H9 (cell line): Measurements from ENCODE around the gene CFAP73. TPM values are rescaled to one million over a fixed set of nuclear protein-coding genes. Genes with fewer than 3 reads are reported as not detected.

ENCODE experiments used
- DNase-seq: peaks from one replicate; pipeline ENCODE4 v3.0.0-alpha.2; 2017
- H2AFZ ChIP-seq: one replicate; pipeline ENCODE4 v1.6.1; 2013; ENCODE audit warnings: mild to moderate bottlenecking, low read length, control low read depth, moderate library complexity
- H2AK5ac ChIP-seq: 2 replicates; pipeline ENCODE4 v1.6.1; 2013; ENCODE audit warnings: low read length, control low read depth, mixed read lengths; ENCODE audit not compliant: insufficient read length
- H2BK120ac ChIP-seq: one replicate; pipeline ENCODE4 v1.6.1; 2013; ENCODE audit warnings: low read depth, mild to moderate bottlenecking, low read length, control low read depth, inconsistent platforms; ENCODE audit not compliant: poor library complexity, severe bottlenecking
- H2BK12ac ChIP-seq: 2 replicates; pipeline ENCODE4 v1.6.1; 2013; ENCODE audit warnings: low read length, control low read depth, mixed read lengths, low read depth; ENCODE audit not compliant: insufficient read length
- H2BK15ac ChIP-seq: 2 replicates; pipeline ENCODE4 v1.6.1; 2013; ENCODE audit warnings: low read depth, low read length, control low read depth
- H2BK20ac ChIP-seq: one replicate; pipeline ENCODE4 v1.6.1; 2013; ENCODE audit warnings: low read depth, mild to moderate bottlenecking, low read length, control low read depth, inconsistent platforms; ENCODE audit not compliant: poor library complexity, severe bottlenecking
- H2BK5ac ChIP-seq: 2 replicates; pipeline ENCODE4 v1.6.1; 2013; ENCODE audit warnings: low read length, control low read depth, mixed read lengths; ENCODE audit not compliant: insufficient read length
- H3K14ac ChIP-seq: 2 replicates; pipeline ENCODE4 v1.6.1; 2013; ENCODE audit warnings: low read length, control low read depth; ENCODE audit not compliant: insufficient read depth
- H3K18ac ChIP-seq: 2 replicates; pipeline ENCODE4 v1.6.1; 2013; ENCODE audit warnings: low read depth, mild to moderate bottlenecking, mixed read lengths, low read length, control low read depth; ENCODE audit not compliant: insufficient read length
- H3K23ac ChIP-seq: 2 replicates; pipeline ENCODE4 v1.6.1; 2013; ENCODE audit warnings: low read length, control low read depth, mixed read lengths, low read depth; ENCODE audit not compliant: insufficient read length
- H3K23me2 ChIP-seq: 2 replicates; pipeline ENCODE4 v1.6.1; 2013; ENCODE audit warnings: low read depth, mild to moderate bottlenecking, mixed read lengths, low read length, control low read depth; ENCODE audit not compliant: insufficient read length, poor library complexity, severe bottlenecking
- H3K27ac ChIP-seq: 2 replicates; pipeline ENCODE4 v1.5.1; 2013; ENCODE audit warnings: low read length, control low read depth, mixed read lengths, low read depth; ENCODE audit not compliant: insufficient read length
- H3K27me3 ChIP-seq: 2 replicates; pipeline ENCODE4 v1.6.1; 2013; ENCODE audit warnings: low read length, control low read depth, inconsistent platforms; ENCODE audit not compliant: insufficient read depth
- H3K4ac ChIP-seq: 2 replicates; pipeline ENCODE4 v1.6.1; 2013; ENCODE audit warnings: low read depth, mild to moderate bottlenecking, control low read depth, inconsistent platforms, low read length, moderate library complexity
- H3K4me1 ChIP-seq: 2 replicates; pipeline ENCODE4 v1.6.1; 2013; ENCODE audit warnings: low read length, control low read depth, inconsistent platforms; ENCODE audit not compliant: insufficient read depth
- H3K4me2 ChIP-seq: 2 replicates; pipeline ENCODE4 v1.6.1; 2013; ENCODE audit warnings: low read length, control low read depth, mixed read lengths; ENCODE audit not compliant: insufficient read length, insufficient read depth
- H3K56ac ChIP-seq: 2 replicates; pipeline ENCODE4 v1.6.1; 2013; ENCODE audit warnings: low read depth, mild to moderate bottlenecking, mixed read lengths, low read length, control low read depth; ENCODE audit not compliant: insufficient read length
- H3K79me1 ChIP-seq: 2 replicates; pipeline ENCODE4 v1.6.1; 2013; ENCODE audit warnings: low read depth, mild to moderate bottlenecking, moderate library complexity, low read length, control low read depth, inconsistent platforms; ENCODE audit not compliant: insufficient read depth, poor library complexity, severe bottlenecking
- H3K79me2 ChIP-seq: 2 replicates; pipeline ENCODE4 v1.6.1; 2013; ENCODE audit warnings: low read length, control low read depth, inconsistent platforms; ENCODE audit not compliant: insufficient read depth
- H3K9ac ChIP-seq: 2 replicates; pipeline ENCODE4 v1.6.1; 2013; ENCODE audit warnings: low read length, control low read depth, mixed read lengths; ENCODE audit not compliant: insufficient read length; ENCODE audit errors: extremely low read depth
- H3K9me3 ChIP-seq: one replicate; pipeline ENCODE4 v1.6.1; 2013; ENCODE audit warnings: low read depth, low read length, inconsistent platforms; ENCODE audit not compliant: control insufficient read depth
- H3T11ph ChIP-seq: one replicate; pipeline ENCODE4 v1.6.1; 2013; ENCODE audit warnings: mild to moderate bottlenecking, low read length, control low read depth, inconsistent platforms
- H4K20me1 ChIP-seq: one replicate; pipeline ENCODE4 v1.6.1; 2013; ENCODE audit not compliant: control insufficient read depth, insufficient read length, insufficient read depth
- H4K5ac ChIP-seq: 2 replicates; pipeline ENCODE4 v1.6.1; 2013; ENCODE audit warnings: low read depth, mild to moderate bottlenecking, mixed read lengths, low read length, control low read depth; ENCODE audit not compliant: insufficient read length
- H4K8ac ChIP-seq: replicated peaks from 2 replicates; pipeline ENCODE4 v1.6.1; 2013; ENCODE audit warnings: low read length, control low read depth, mixed read lengths, low read depth; ENCODE audit not compliant: insufficient read length
- H4K91ac ChIP-seq: 2 replicates; pipeline ENCODE4 v1.6.1; 2013; ENCODE audit warnings: low read depth, mild to moderate bottlenecking, moderate library complexity, mixed read lengths, low read length, control low read depth; ENCODE audit not compliant: insufficient read length
- H3K27ac Mint-ChIP-seq, 3 experiments: 2 replicates in 2 of 3; 3 replicates in 1 of 3; pipeline ENCODE4 v1.8.0; 2020 to 2021; ENCODE audit warnings: mixed read lengths in 3 of 3, mild to moderate bottlenecking in 1 of 3, moderate library complexity in 1 of 3
- H3K27me3 Mint-ChIP-seq: 2 replicates; pipeline ENCODE4 v1.8.0; 2021; ENCODE audit warnings: low read depth, mild to moderate bottlenecking, moderate library complexity, mixed read lengths
- H3K36me3 Mint-ChIP-seq, 3 experiments: 2 replicates in 2 of 3; 3 replicates in 1 of 3; pipeline ENCODE4 v1.8.0; 2020 to 2021; ENCODE audit warnings: low read depth in 3 of 3, mixed read lengths in 3 of 3; ENCODE audit not compliant: insufficient read depth in 1 of 3
- H3K4me1 Mint-ChIP-seq, 2 experiments: 2 replicates each; pipeline ENCODE4 v1.8.0; 2020; ENCODE audit warnings: mixed read lengths in 2 of 2
- H3K4me3 Mint-ChIP-seq, 2 experiments: 2 replicates in 1 of 2; 3 replicates in 1 of 2; pipeline ENCODE4 v1.8.0; 2020 to 2021; ENCODE audit warnings: mild to moderate bottlenecking in 2 of 2, mixed read lengths in 2 of 2, moderate library complexity in 1 of 2
- H3K9me3 Mint-ChIP-seq, 2 experiments: 2 replicates in 1 of 2; 3 replicates in 1 of 2; pipeline ENCODE4 v1.8.0; 2020; ENCODE audit warnings: mild to moderate bottlenecking in 2 of 2, mixed read lengths in 2 of 2, moderate library complexity in 1 of 2
- CTCF ChIP-seq: fragments of 200-600 bp; sonication (generic); conservative IDR thresholded peaks from 3 replicates; pipeline ENCODE4 v1.8.0; 2021; ENCODE audit warnings: antibody characterized with exemption, mild to moderate bottlenecking
- WGBS: extraction: QIAGEN DNeasy Blood & Tissue Kit; methylation state at CpG from one replicate; pipeline ENCODE4 v1.1.7; 2013; ENCODE audit warnings: missing lambda C conversion rate, low lambda C conversion rate, mixed read lengths; ENCODE audit not compliant: insufficient read length; ENCODE audit errors: extremely low coverage; 5-methylcytosine and 5-hydroxymethylcytosine counted together
- total RNA-seq: library from RNA; stranded (reverse); gene quantifications from 2 replicates; pipeline ENCODE4 v1.2.1, GENCODE V29; 2021

CFAP73 gene
- total RNA-seq, 1 experiment from 2014 or later: not detected

- Histone ChIP-seq H3K56ac (no peak overlapping the region), H3K27ac (no peak overlapping the region), H2BK120ac (no peak overlapping the region), H3K79me1 (peaks cover 5% of the 10 kb centered on the region), H2AFZ (no peak overlapping the region), H3K4ac (no peak overlapping the region), H3K79me2 (peaks cover 8% of the 10 kb centered on the region; the same call in 1 of the 2 replicates), H3T11ph (no peak overlapping the region), H4K5ac (no peak overlapping the region), H3K4me1 (no peaks in the 10 kb centered on the region), H4K91ac (no peak overlapping the region), H2BK12ac (no peak overlapping the region), H4K8ac (no peak overlapping the region), H3K9me3 (no peaks in the 10 kb centered on the region), H3K18ac (no peak overlapping the region), H2BK20ac (no peak overlapping the region), H3K9ac (no peak overlapping the region), H2AK5ac (no peak overlapping the region), H3K23ac (no peak overlapping the region), H3K4me2 (no peak overlapping the region), H2BK15ac (no peak overlapping the region), H3K27me3 (no peaks in the 10 kb centered on the region), H3K23me2 (no peaks in the 10 kb centered on the region), H3K14ac (no peak overlapping the region), H4K20me1 (no peaks in the 10 kb centered on the region), H2BK5ac (no peak overlapping the region)
- no CpG with 5 or more reads among the region's 14 CpGs for WGBS
- no peak overlapping the region for H3K27ac Mint-ChIP-seq
- no peak for TF ChIP-seq CTCF
- no peaks in the 10 kb centered on the region for H3K4me1 Mint-ChIP-seq
- H3K27me3 Mint-ChIP-seq: no peaks in the 10 kb centered on the region
- H3K4me3 Mint-ChIP-seq: no peak overlapping the region
- H3K36me3 Mint-ChIP-seq: peaks cover 50 to 75% (median 71%) of the 10 kb centered on the region in 3 experiments; a peak in 6 of 7 replicates
- DNase-seq: no peak
- no peaks in the 10 kb centered on the region for H3K9me3 Mint-ChIP-seq
Observed at GRCh38 chr12:113179023-113179422, 29.5 kb downstream of the CFAP73 start.
